ENCODE results near the gene CDK14.

CDK14 gene

GRCh38 chr7:90689260-90689659 is 93.1 kb downstream of the CDK14 start:
- TF ChIP-seq CTCF (IDR thresholded peaks at IDR 0.05; ENCODE audit: borderline replicate concordance, extremely low read depth, low read length, poor library complexity, severe bottlenecking) (no peak), EZH2 (IDR thresholded peaks at IDR 0.05; ENCODE audit: borderline replicate concordance, low read depth, low read length, severe bottlenecking) (no peak)
- no peaks in the 10 kb centered on the region for H3K27me3 ChIP-seq (ENCODE audit: insufficient read depth, low read length, poor library complexity)
- no peaks in the 10 kb centered on the region for H3K79me2 ChIP-seq (ENCODE audit: insufficient read depth, low read length)
- H3K27ac ChIP-seq (ENCODE audit: low read length): no peak overlapping the region
- H3K9ac ChIP-seq (ENCODE audit: low read depth, low read length): no peak overlapping the region
- H3K9me3 ChIP-seq (ENCODE audit: insufficient read depth, low read length, severe bottlenecking): no peaks in the 10 kb centered on the region
- no peak overlapping the region for H3K4me3 ChIP-seq (ENCODE audit: low read depth in 1 of 2, low read length in 2 of 2)
- DNase-seq (no peak), ATAC-seq (ENCODE audit: insufficient read depth, low read depth) (no peak)
- no peaks in the 10 kb centered on the region for H4K20me1 ChIP-seq (ENCODE audit: insufficient read depth, low read length)
- no peaks in the 10 kb centered on the region for H3K36me3 ChIP-seq (ENCODE audit: insufficient read depth, low read length)
- H2AFZ ChIP-seq (ENCODE audit: low read depth, low read length): no peak overlapping the region
- H3K4me2 ChIP-seq (ENCODE audit: insufficient read depth, low read length): no peak overlapping the region
- no peaks in the 10 kb centered on the region for H3K4me1 ChIP-seq (ENCODE audit: insufficient read depth, low read length)

GRCh38 chr7:90690159-90690858 is 94.2 kb downstream of the CDK14 start:
- no peaks in the 10 kb centered on the region for H3K79me2 ChIP-seq (ENCODE audit: insufficient read depth, low read length)
- no peak overlapping the region for H2AFZ ChIP-seq (ENCODE audit: low read depth, low read length)
- H4K20me1 ChIP-seq (ENCODE audit: insufficient read depth, low read length): no peaks in the 10 kb centered on the region
- ATAC-seq (ENCODE audit: insufficient read depth, low read depth) (no peak), DNase-seq (no peak)
- TF ChIP-seq EZH2 (IDR thresholded peaks at IDR 0.05; ENCODE audit: borderline replicate concordance, low read depth, low read length, severe bottlenecking) (no peak), CTCF (IDR thresholded peaks at IDR 0.05; ENCODE audit: borderline replicate concordance, extremely low read depth, low read length, poor library complexity, severe bottlenecking) (no peak)
- H3K27me3 ChIP-seq (ENCODE audit: insufficient read depth, low read length, poor library complexity): no peaks in the 10 kb centered on the region
- H3K9ac ChIP-seq (ENCODE audit: low read depth, low read length): no peak overlapping the region
- no peak overlapping the region for H3K4me3 ChIP-seq (ENCODE audit: low read depth in 1 of 2, low read length in 2 of 2)
- no peaks in the 10 kb centered on the region for H3K4me1 ChIP-seq (ENCODE audit: insufficient read depth, low read length)
- no peak overlapping the region for H3K4me2 ChIP-seq (ENCODE audit: insufficient read depth, low read length)
- H3K36me3 ChIP-seq (ENCODE audit: insufficient read depth, low read length): no peaks in the 10 kb centered on the region
- H3K27ac ChIP-seq (ENCODE audit: low read length): no peak overlapping the region
- no peaks in the 10 kb centered on the region for H3K9me3 ChIP-seq (ENCODE audit: insufficient read depth, low read length, severe bottlenecking)

- Histone ChIP-seq H3K9ac (ENCODE audit: low read depth, low read length) (no peak overlapping the region), H3K27me3 (ENCODE audit: insufficient read depth, low read length, poor library complexity) (no peaks in the 10 kb centered on the region), H3K4me3 (ENCODE audit: low read depth in 1 of 2, low read length in 2 of 2) (no peak overlapping the region), H3K4me2 (ENCODE audit: insufficient read depth, low read length) (no peak overlapping the region), H3K9me3 (ENCODE audit: insufficient read depth, low read length, severe bottlenecking) (no peaks in the 10 kb centered on the region), H2AFZ (ENCODE audit: low read depth, low read length) (no peak overlapping the region), H3K27ac (ENCODE audit: low read length) (no peak overlapping the region), H3K4me1 (ENCODE audit: insufficient read depth, low read length) (no peaks in the 10 kb centered on the region), H3K79me2 (ENCODE audit: insufficient read depth, low read length) (no peaks in the 10 kb centered on the region), H3K36me3 (ENCODE audit: insufficient read depth, low read length) (no peaks in the 10 kb centered on the region), H4K20me1 (ENCODE audit: insufficient read depth, low read length) (no peaks in the 10 kb centered on the region)
- DNase-seq: no peak
- no peak for TF ChIP-seq CTCF (IDR thresholded peaks at IDR 0.05; ENCODE audit: borderline replicate concordance, extremely low read depth, low read length, poor library complexity, severe bottlenecking)
- no peak for TF ChIP-seq EZH2 (IDR thresholded peaks at IDR 0.05; ENCODE audit: borderline replicate concordance, low read depth, low read length, severe bottlenecking)
- ATAC-seq (ENCODE audit: insufficient read depth, low read depth): no peak
These were observed 96.3 kb downstream of the CDK14 start for GRCh38 chr7:90692396-90692795.

Data from DND-41 (cell line).